Subcutaneous adipose tissue (tissue), 4 donors: ENCODE measurements around the gene CLASP1. TPM values are rescaled to one million over a fixed set of nuclear protein-coding genes. Genes with fewer than 3 reads are reported as not detected.

Source experiments
- total RNA-seq, 4 donors: library from RNA; depleted of rRNA; stranded (reverse); fragments of >200 nt; gene quantifications; one replicate each; pipeline ENCODE4 v1.1.0, GENCODE V29; 2016
- TF ChIP-seq, protein P1 (sequence below): fragments of 450-650 bp; IDR thresholded peaks from one replicate; pipeline ENCODE4 v1.5.1; 2016; ENCODE audit warnings: low read depth, mild to moderate bottlenecking, control low read depth, antibody characterized with exemption, moderate library complexity

Gene CLASP1
- total RNA-seq, 4 donors from 2014 or later, result 94.0 to 166 (median 112) TPM

DNA sequence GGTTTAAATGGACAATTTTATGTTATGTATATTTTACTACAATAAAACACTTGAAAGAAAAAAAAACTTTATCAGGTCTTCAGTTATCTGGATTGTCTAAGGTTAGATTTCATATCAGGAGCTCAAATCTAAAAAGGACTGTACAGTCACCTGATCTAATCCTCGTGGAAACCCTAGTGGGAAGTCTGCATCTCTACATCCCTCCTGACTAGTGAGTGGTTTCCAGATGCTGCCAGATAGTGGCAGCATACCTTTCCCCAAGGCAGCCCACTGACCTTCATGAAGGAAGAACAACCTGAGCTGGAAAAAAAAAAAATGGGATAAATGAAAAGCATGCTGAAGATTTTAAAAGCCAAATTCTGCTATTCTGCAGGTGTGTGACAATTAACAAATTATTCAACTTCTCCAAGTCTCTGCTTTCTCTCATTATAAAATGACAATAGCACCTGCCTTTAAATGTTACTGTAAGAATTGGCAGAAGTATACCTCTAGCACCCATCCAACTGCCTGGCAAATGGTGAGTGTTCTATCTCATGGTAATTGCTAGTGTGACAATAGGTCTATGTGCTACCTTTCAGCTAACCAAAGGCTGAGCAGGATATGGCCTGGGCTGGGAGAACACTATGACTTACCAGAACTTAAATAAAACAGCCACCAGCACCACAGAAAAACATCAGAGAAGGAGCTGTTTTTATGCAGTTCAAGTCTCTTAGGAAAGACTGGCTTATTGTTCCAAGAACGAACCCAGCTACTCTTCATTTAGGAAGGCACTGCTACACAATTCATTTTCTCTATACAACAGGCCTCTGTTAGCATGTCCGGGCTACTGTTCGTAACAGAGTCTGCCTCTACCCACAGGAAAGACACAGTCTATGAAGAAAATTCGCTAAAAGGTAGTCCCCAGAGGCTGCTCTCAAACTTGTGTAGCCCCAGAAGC lies 8.6 kb downstream of the CLASP1 start:
- TF ChIP-seq, protein P1, sequence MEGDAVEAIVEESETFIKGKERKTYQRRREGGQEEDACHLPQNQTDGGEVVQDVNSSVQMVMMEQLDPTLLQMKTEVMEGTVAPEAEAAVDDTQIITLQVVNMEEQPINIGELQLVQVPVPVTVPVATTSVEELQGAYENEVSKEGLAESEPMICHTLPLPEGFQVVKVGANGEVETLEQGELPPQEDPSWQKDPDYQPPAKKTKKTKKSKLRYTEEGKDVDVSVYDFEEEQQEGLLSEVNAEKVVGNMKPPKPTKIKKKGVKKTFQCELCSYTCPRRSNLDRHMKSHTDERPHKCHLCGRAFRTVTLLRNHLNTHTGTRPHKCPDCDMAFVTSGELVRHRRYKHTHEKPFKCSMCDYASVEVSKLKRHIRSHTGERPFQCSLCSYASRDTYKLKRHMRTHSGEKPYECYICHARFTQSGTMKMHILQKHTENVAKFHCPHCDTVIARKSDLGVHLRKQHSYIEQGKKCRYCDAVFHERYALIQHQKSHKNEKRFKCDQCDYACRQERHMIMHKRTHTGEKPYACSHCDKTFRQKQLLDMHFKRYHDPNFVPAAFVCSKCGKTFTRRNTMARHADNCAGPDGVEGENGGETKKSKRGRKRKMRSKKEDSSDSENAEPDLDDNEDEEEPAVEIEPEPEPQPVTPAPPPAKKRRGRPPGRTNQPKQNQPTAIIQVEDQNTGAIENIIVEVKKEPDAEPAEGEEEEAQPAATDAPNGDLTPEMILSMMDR, result no peak

DNA sequence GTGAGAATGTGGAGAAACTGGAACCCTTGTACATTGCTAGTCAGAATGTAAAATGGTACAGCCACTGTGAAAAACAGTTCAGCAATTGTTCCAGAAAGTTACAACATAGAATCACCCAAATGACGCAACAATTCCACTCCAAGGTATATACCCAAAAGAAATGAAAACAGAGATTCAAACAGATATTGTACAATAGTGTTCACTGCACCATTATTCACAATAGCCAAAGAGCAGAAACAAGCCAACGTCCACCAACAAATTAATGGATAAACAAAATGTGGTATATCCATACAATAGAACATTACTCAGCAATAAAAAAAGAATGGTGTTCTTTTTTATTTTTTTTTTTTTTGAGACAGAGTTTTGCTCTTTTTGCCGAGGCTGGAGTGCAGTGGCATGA lies 10.9 kb downstream of the CLASP1 start:
- TF ChIP-seq, protein P1, result no peak

- TF ChIP-seq, protein P1, result no peak
These were observed 13.9 kb downstream of the CLASP1 start for GRCh38 chr2:121635371-121635770.

DNA sequence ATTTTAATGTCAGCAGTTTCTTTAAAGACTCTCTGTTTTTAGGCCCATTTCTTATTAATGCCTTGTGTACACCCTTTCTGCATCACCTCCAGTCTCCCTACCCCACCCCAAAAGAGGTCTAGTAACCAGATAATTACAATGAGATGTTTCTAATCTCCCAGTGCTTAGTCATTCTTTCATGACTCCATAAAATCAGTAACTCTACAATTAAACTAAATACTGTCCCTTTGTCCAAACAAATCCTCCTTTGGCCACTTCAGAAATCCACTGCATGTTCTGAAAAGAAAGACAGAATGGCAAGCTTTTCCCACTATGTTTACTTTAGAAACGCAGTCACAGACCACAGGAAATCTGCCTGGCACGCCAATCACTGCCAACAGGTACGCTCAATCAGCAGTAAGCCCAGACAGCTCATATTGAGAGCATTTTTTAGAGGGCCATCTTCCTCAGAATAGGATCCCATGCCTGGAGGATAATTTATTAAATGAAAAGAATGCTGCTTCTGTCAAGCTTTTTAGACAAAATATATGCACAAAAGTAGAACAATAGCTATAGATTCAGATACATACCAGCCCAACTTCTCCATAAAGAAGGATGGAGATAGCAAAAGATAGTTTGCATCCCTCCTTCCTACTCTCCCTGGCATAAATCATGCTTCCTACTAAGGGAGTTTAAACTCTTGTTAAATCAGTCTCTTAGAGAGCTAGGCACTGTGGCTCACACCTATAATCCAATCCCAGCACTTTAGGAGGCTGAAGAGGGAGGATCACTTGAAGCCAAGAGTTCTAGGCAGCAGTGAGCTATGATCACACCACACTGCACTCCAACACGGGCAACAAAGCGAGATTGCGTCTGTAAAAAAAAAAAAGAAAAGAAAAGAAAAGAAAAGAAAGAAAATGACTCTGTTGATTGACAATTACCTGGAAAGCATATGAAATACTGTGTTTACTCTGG lies 14.6 kb downstream of the CLASP1 start:
- TF ChIP-seq, protein P1, result no peak

GRCh38 chr2:121633463-121633862 lies 15.8 kb downstream of the CLASP1 start:
- TF ChIP-seq, protein P1, result no peak

GRCh38 chr2:121627525-121628050 lies 21.7 kb downstream of the CLASP1 start:
- TF ChIP-seq, protein P1, result no peak
